NCI-H748 (cell line): ENCODE data around the gene OTOA.
A peak's percentile ranks its signal among the peaks of the same experiment; 100 is the strongest.
"Not testable (repeated sequence)": the region's sequence is repeated elsewhere in the genome, so short reads cannot be mapped to it uniquely, and the experiment has no call there.

Experiments used
- DNase-seq: peaks from one replicate; lab custom pipeline; 2025; ENCODE audit not compliant: unreplicated experiment; lab: John Stamatoyannopoulos, UW

Gene OTOA

GRCh38 chr16:21667575-21667974, 3.8 kb downstream of the OTOA start:
- no peak for DNase-seq

- no peak for DNase-seq
Measured at GRCh38 chr16:21673469-21673868, 9.7 kb downstream of the OTOA start.

- DNase-seq: not testable (repeated sequence)
Measured at GRCh38 chr16:21674456-21674855, 10.7 kb downstream of the OTOA start.

- DNase-seq: not testable (repeated sequence)
Measured at GRCh38 chr16:21680714-21681113, 16.9 kb downstream of the OTOA start.

GRCh38 chr16:21683184-21683583, 19.4 kb downstream of the OTOA start:
- no peak for DNase-seq

GRCh38 chr16:21684199-21684598, 20.4 kb downstream of the OTOA start:
- DNase-seq: peak; percentile 2

- no peak for DNase-seq
Measured at GRCh38 chr16:21685034-21685455, 21.3 kb downstream of the OTOA start.

GRCh38 chr16:21689107-21689506, 25.3 kb downstream of the OTOA start:
- DNase-seq: no peak

GRCh38 chr16:21690967-21691366, 27.2 kb downstream of the OTOA start:
- DNase-seq: not testable (repeated sequence)

- DNase-seq: no peak
Measured at GRCh38 chr16:21694609-21695008, 30.8 kb downstream of the OTOA start.

GRCh38 chr16:21697032-21697431, 33.3 kb downstream of the OTOA start:
- no peak for DNase-seq

GRCh38 chr16:21698169-21699032, 34.6 kb downstream of the OTOA start:
- no peak for DNase-seq

GRCh38 chr16:21701271-21701670, 37.5 kb downstream of the OTOA start:
- no peak for DNase-seq

- no peak for DNase-seq
Measured at GRCh38 chr16:21702276-21702675, 38.5 kb downstream of the OTOA start.

GRCh38 chr16:21703156-21703555, 39.4 kb downstream of the OTOA start:
- DNase-seq: no peak

- DNase-seq: no peak
Measured at GRCh38 chr16:21703589-21704174, 39.9 kb downstream of the OTOA start.

- no peak for DNase-seq
Measured at GRCh38 chr16:21704266-21704665, 40.5 kb downstream of the OTOA start.

GRCh38 chr16:21704733-21705132, 41.0 kb downstream of the OTOA start:
- no peak for DNase-seq

GRCh38 chr16:21708533-21709115, 44.9 kb downstream of the OTOA start:
- peak; percentile 62 for DNase-seq

GRCh38 chr16:21710938-21711337, 47.2 kb downstream of the OTOA start:
- DNase-seq: no peak

GRCh38 chr16:21713549-21714368, 50.0 kb downstream of the OTOA start:
- no peak for DNase-seq

GRCh38 chr16:21714369-21714618, 50.5 kb downstream of the OTOA start:
- not testable (repeated sequence) for DNase-seq
